KG1 (cell line): ENCODE results near the gene HOXA7.

ENCODE experiments used
- DNase-seq: peaks from one replicate; lab custom pipeline; 2025; lab: John Stamatoyannopoulos, UW

The HOXA7 gene

DNA sequence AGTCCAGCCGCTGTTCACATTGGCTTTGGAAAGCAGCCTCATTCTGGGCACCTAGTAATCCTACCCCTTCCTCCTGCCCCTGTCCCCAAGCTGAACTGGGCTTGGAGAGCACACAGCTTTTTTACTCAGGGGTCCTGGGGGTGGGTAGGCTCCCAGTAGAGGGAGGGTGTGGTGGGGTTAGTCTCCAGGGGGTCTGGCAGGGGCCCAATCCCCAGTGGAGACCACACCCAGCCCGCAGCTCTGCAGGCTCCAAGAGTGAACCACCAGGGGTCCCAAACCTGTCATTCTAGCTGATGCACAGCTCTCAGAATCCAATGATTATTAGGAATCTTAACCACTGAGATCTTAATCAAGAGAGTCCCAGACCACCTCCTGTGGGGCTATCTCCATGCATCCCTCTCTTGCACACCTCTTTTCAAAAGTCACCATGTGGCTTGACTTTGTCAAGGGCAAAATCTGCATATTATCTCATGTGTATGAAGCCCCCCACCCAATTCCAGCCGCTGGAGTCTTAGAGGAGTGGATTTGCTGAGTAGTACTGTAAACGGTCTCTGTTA is 25.9 kb upstream of the HOXA7 start:
- no peak for DNase-seq

- DNase-seq = no peak
Observed at GRCh38 chr7:27181795-27182275, 25.4 kb upstream of the HOXA7 start.

- DNase-seq = no peak
Observed at GRCh38 chr7:27180431-27181420, 24.3 kb upstream of the HOXA7 start.

GRCh38 chr7:27179503-27180430 is 23.3 kb upstream of the HOXA7 start:
- no peak for DNase-seq

DNA sequence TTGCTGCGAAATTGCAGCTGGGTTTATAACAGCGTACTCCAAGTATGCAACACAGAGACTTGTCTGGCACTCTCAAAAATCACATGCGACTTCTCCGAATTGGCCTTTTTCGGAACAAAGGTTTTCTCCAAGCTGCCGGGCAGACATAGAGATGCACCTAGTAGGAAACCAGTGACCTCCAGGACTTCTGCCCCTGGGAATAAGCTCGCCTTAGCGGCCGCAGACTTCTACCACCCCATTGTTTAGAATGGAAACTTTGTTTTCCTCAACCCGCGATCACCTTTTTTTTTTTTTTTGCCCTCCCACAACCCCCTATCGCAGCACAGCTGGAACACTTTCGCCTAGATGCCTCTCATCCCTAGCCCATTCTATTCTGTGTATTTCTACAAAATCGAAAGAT is 22.6 kb upstream of the HOXA7 start:
- no peak for DNase-seq

- DNase-seq = no peak
Observed at GRCh38 chr7:27178366-27178765, 21.9 kb upstream of the HOXA7 start.

GRCh38 chr7:27177795-27178320 is 21.4 kb upstream of the HOXA7 start:
- no peak for DNase-seq

DNA sequence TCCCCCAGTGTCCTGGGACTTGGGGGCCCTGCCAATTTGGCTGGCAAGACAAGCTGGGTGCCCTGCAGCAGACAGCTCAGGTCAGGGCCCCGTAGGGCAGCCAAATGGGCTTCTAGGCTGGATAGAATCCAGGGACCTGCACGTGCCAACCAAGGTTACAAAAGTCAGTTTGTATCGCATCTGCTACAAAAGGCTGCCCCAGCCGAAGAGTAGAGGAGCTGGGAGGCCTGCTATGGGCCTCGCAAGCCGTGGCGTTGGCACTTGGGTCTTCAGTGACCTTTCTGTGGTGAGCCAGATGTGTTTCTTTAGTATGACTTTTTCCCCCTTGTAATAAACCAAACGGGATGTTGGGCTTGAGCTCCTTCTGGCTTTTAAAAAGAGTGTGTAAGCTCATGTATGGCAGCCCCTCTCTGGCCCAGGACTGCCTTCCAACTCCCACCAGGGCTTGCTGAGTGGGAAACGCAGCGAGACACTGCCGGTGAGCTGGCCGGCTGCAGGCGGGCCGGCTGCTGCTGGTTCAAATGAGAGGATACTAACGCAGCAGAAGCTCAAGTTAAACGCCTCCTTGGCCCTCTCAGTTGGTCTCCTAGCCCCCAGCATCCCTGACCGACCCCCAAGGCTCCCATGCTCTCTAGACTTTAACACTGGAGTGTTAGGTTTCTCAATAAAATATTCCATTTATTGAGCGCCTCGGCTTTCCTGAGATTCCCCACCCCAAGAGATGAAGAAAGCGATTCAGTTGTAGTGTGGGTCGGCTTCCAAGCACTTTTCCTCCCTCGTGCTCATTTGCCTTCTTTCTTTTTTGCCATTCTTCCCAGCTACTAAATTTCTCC is 20.7 kb upstream of the HOXA7 start:
- DNase-seq = no peak

- DNase-seq = no peak
Observed at GRCh38 chr7:27176524-27176845, 20.0 kb upstream of the HOXA7 start.

DNA sequence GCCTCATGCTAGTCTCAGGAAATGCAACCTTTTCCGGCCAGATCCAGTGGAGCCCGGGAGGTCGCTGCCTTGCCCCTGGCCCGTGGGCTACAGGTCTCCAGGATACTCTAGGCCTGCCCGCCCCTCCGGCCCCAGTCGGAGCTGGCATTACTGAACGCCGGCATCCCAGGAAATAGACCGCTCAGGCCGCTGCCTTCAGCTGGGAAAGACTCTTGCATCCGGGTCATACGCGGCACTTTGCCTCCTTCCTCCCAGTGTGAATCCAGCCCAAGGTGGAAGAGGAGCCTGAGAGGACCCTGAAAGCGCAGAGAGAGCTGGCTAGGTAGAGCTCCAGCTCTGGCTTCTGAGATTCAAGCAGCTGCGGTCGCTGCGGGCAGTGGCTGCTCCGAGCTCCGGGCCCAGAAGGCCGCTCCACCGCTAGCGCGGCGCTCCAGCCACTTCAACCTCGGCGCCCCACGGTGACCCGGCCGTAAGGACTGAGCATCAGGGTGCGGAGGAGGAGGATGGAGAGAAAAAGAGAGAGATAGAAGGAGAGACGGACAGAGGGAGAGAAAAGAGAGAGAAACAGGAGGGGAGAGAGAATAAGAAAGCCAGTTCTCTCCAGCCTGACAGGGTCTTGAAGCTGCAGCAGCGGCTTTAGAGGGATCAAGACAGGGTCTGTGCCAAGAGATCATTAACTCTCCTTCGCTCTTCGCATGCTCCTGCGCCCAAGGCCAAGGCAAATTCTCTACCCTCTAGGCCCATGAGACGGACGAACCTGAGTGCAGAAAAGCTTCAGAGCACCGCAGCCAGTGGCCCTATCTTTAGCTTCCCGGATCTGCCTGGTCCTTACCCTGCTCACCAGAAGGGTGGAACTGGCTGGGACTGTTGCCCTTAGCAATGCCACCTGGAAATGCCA is 19.4 kb upstream of the HOXA7 start:
- no peak for DNase-seq

GRCh38 chr7:27174874-27175625 is 18.6 kb upstream of the HOXA7 start:
- DNase-seq = no peak

GRCh38 chr7:27173956-27174873 is 17.7 kb upstream of the HOXA7 start, which contains the start of gene HOXA10:
Gene HOXA10 (minus strand): TSS chr7:27174320. CDS start chr7:27174306, 14 bp downstream.
- no peak for DNase-seq

GRCh38 chr7:27173511-27173955 is 17.1 kb upstream of the HOXA7 start:
- no peak for DNase-seq

GRCh38 chr7:27172823-27173510 is 16.5 kb upstream of the HOXA7 start:
- no peak for DNase-seq

DNA sequence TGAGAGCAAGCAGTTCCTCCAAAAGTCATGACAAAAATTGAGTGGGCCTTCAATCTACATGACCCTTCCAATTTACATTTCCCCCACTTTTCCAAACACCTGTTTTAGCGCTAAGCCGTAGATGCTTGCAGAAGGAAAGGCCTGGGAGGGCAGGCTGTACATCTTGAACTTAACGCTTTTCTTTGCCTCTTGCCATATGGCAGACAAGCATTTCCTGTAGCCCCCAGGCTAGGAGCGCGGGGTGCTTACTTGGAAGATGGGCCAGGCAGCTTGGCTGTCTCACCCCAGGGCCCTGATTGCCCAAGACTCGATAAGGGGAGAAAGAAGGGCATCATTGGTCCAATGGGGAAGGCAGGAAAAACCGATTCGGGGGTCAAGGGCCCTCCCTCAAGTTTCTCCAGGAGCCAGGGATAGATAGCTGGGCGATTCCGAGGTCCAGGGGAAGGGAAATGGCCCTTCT is 15.9 kb upstream of the HOXA7 start:
- DNase-seq = no peak

GRCh38 chr7:27171637-27172314 is 15.3 kb upstream of the HOXA7 start:
- no peak for DNase-seq

- DNase-seq = no peak
Observed at GRCh38 chr7:27171325-27171636, 14.8 kb upstream of the HOXA7 start.
